Stimulated activated CD4-positive, alpha-beta T cell treated with anti-CD3 and anti-CD28 coated beads, Interleukin-15, amount 100 ng/mL, for 24 hours (primary cell): ENCODE results near the gene ERICH4.
"Not testable (repeated sequence)": the region's sequence is repeated elsewhere in the genome, so short reads cannot be mapped to it uniquely, and the experiment has no call there.

Experiments
- DNase-seq: peaks from one replicate; pipeline ENCODE4 v3.0.0-alpha.2; 2020

Gene ERICH4

GRCh38 chr19:41478875-41479756, 36.2 kb downstream of the ERICH4 start:
- DNase-seq = no peak

DNA sequence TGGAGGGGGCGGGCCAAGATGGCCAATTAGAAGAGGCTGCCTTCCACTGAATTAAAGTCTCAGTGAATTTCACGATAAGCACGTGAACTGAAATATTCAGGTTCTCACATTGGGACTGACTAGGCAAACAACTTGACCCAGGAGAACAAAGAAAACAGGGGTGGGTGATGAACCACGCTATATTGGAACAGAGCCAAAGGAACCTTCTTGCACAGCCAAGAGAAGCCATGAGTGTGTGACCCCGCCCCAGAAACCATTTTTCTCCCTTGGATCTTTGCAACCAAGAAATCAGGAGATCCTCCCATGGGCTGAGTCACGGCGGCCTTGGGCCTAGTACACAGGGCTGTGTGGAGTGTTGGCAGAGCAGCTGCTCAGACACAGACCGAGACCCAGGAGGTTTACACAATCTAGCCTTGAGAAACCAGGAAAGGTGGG, 36.8 kb downstream of the ERICH4 start:
- DNase-seq = peak; percentile 6

DNA sequence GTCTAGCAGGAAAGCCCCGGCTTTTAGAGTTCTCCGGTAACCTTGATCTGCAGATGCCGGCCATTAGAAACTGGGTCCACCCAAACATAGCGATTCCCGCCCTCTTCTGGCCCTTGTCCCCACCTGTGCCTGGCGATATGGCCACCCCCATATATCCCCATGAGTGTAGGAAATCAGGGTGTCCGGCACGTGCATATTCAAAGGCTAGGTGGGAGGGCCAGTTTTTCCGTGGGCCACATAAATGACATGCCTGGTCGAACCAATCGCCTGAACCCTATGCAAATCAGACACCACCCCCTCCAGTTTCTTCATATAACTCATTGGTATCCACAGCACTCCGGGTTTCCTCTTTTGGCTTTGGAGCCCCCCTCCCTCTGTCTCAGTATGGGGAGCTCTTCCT, 37.4 kb downstream of the ERICH4 start:
- no peak for DNase-seq

- DNase-seq = no peak
Measured at GRCh38 chr19:41484822-41485221, 41.9 kb downstream of the ERICH4 start.

DNA sequence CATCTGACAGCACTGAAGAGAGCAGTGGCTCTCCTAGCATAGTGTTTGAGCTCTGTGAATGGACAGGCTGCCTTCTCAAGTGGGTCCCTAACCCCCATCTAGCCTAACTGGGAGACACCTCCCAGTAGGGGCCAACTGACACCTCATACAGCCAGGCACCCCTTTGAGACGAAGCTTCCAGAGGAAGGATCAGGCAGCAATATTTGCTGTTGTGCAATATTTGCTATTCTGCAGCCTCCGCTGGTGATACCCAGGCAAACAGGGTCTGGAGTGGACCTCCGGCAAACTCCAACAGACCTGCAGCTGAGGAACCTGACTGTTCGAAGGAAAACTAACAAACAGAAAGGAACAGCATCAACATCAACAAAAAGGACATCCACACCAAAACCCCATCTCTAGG, 44.0 kb downstream of the ERICH4 start:
- not testable (repeated sequence) for DNase-seq

- no peak for DNase-seq
Measured at GRCh38 chr19:41492843-41493242, 49.9 kb downstream of the ERICH4 start.
